IMR-90 (cell line): ENCODE measurements around the gene KRTAP10-6. TPM values are rescaled to one million over a fixed set of nuclear protein-coding genes. Genes with fewer than 3 reads are reported as not detected.

Source experiments
- ATAC-seq: fragments of 200-7000 bp; cut with Tn5 transposase; 2 replicates; pipeline ENCODE4 v1.9.1; 2020; ENCODE audit warnings: low read depth, mild to moderate bottlenecking, moderate library complexity
- BruUV-seq: library from RNA; stranded (reverse); fragments of 400-500 nt; replicated peaks from 2 replicates; lab custom pipeline; 2021; lab: Mats Ljungman, UMichigan
- CTCF ChIA-PET: fragments of 300-600 bp; formaldehyde crosslinking; extraction: SDS; loops from one replicate; lab custom pipeline; 2021; ENCODE audit warnings: antibody characterized with exemption; lab: Yijun Ruan, JAX
- POLR2A ChIA-PET: fragments of 300-600 bp; sonication (Branson Sonifier 250); formaldehyde crosslinking; loops from one replicate; lab custom pipeline; 2022; ENCODE audit warnings: antibody characterized with exemption; ENCODE audit not compliant: unreplicated experiment; lab: Charles Lee
- DNase-seq: peaks from one replicate; pipeline ENCODE4 v3.0.0; 2013
- H2AFZ ChIP-seq: replicated peaks from 2 replicates; pipeline ENCODE3; 2013; ENCODE audit warnings: low read length, mild to moderate bottlenecking; ENCODE audit not compliant: poor library complexity
- H2AK5ac ChIP-seq: 2 replicates; pipeline ENCODE4 v1.6.1; 2013; ENCODE audit warnings: low read depth, low read length, inconsistent platforms
- H2AK9ac ChIP-seq: replicated peaks from 2 replicates; pipeline ENCODE3; 2013; ENCODE audit warnings: mild to moderate bottlenecking, low read depth, low read length, moderate library complexity; ENCODE audit not compliant: poor library complexity
- H2BK120ac ChIP-seq: 2 replicates; pipeline ENCODE4 v1.6.1; 2013; ENCODE audit warnings: low read depth, low read length, inconsistent platforms
- H2BK15ac ChIP-seq: 3 replicates; pipeline ENCODE4 v1.6.1; 2013; ENCODE audit warnings: low read depth, low read length, inconsistent platforms
- H2BK20ac ChIP-seq: 2 replicates; pipeline ENCODE4 v1.6.1; 2013; ENCODE audit warnings: low read depth, mild to moderate bottlenecking, inconsistent platforms, low read length, moderate library complexity
- H2BK5ac ChIP-seq: 2 replicates; pipeline ENCODE4 v1.6.1; 2013; ENCODE audit warnings: mild to moderate bottlenecking, low read depth, low read length, inconsistent platforms; ENCODE audit not compliant: poor library complexity, severe bottlenecking
- H3K14ac ChIP-seq: replicated peaks from 2 replicates; pipeline ENCODE4 v1.6.1; 2013; ENCODE audit warnings: low read depth, low read length, inconsistent platforms
- H3K18ac ChIP-seq: 2 replicates; pipeline ENCODE4 v1.6.1; 2013; ENCODE audit warnings: low read depth, low read length, control low read depth
- H3K23ac ChIP-seq: 2 replicates; pipeline ENCODE4 v1.6.1; 2013; ENCODE audit warnings: low read depth, low read length, inconsistent platforms
- H3K27ac ChIP-seq: 2 replicates; pipeline ENCODE4 v1.5.1; 2013; ENCODE audit warnings: mild to moderate bottlenecking, control low read depth, low read length; ENCODE audit not compliant: insufficient read depth
- H3K27me3 ChIP-seq: 2 replicates; pipeline ENCODE4 v1.6.1; 2013; ENCODE audit warnings: low read length; ENCODE audit not compliant: control insufficient read depth, insufficient read depth
- H3K36me3 ChIP-seq: 2 replicates; pipeline ENCODE4 v1.6.1; 2013; ENCODE audit warnings: low read length, mixed read lengths; ENCODE audit not compliant: control insufficient read depth, insufficient read depth
- H3K4ac ChIP-seq: 2 replicates; pipeline ENCODE4 v1.6.1; 2013; ENCODE audit warnings: low read depth, low read length, inconsistent platforms
- H3K4me1 ChIP-seq: 2 replicates; pipeline ENCODE4 v1.6.1; 2013; ENCODE audit warnings: low read length, mixed read lengths; ENCODE audit not compliant: control insufficient read depth, insufficient read depth
- H3K4me2 ChIP-seq: 2 replicates; pipeline ENCODE4 v1.6.1; 2013; ENCODE audit warnings: low read depth, mild to moderate bottlenecking, control low read depth, low read length, moderate library complexity
- H3K4me3 ChIP-seq: 2 replicates; pipeline ENCODE4 v1.5.1; 2013; ENCODE audit warnings: low read depth, mild to moderate bottlenecking, control low read depth, low read length, moderate library complexity; ENCODE audit not compliant: insufficient read depth
- H3K56ac ChIP-seq: 2 replicates; pipeline ENCODE4 v1.6.1; 2013; ENCODE audit warnings: low read length, inconsistent platforms; ENCODE audit not compliant: insufficient read depth; ENCODE audit errors: extremely low read depth
- H3K79me1 ChIP-seq, 2 experiments: 2 replicates each; pipeline ENCODE4 v1.6.1; 2013; ENCODE audit warnings: low read length in 2 of 2, inconsistent platforms in 1 of 2, low read depth in 1 of 2
- H3K9ac ChIP-seq: 2 replicates; pipeline ENCODE4 v1.6.1; 2013; ENCODE audit warnings: low read depth, low read length, control low read depth
- H3K9me1 ChIP-seq: 2 replicates; pipeline ENCODE4 v1.6.1; 2013; ENCODE audit warnings: low read length, inconsistent platforms; ENCODE audit not compliant: insufficient read depth
- H3K9me3 ChIP-seq: 2 replicates; pipeline ENCODE4 v1.6.1; 2013; ENCODE audit warnings: low read length; ENCODE audit not compliant: control insufficient read depth, insufficient read depth
- H4K20me1 ChIP-seq: 2 replicates; pipeline ENCODE4 v1.6.1; 2013; ENCODE audit warnings: low read length, inconsistent platforms; ENCODE audit not compliant: insufficient read depth
- H4K5ac ChIP-seq: 2 replicates; pipeline ENCODE4 v1.6.1; 2013; ENCODE audit warnings: mild to moderate bottlenecking, low read depth, low read length, control low read depth
- H4K8ac ChIP-seq, 2 experiments: 2 replicates each; pipeline ENCODE4 v1.6.1; 2013; ENCODE audit warnings: low read depth in 2 of 2, low read length in 2 of 2, control low read depth in 1 of 2, inconsistent platforms in 1 of 2
- H4K91ac ChIP-seq: 2 replicates; pipeline ENCODE4 v1.6.1; 2013; ENCODE audit warnings: low read depth, low read length, inconsistent platforms; ENCODE audit not compliant: insufficient read depth
- BHLHE40 ChIP-seq: fragments of 150-350 bp; IDR thresholded peaks from 2 replicates; pipeline ENCODE4 v1.6.1; 2016; ENCODE audit warnings: mild to moderate bottlenecking, low read depth, low read length
- CHD1 ChIP-seq: IDR thresholded peaks from 2 replicates; pipeline ENCODE4 v1.6.1; 2012; ENCODE audit warnings: low read depth, low read length, improper control_type of control experiment
- FOS ChIP-seq: fragments of 150-350 bp; IDR thresholded peaks from 2 replicates; pipeline ENCODE4 v1.6.1; 2016; ENCODE audit warnings: low read depth, low read length
- MAFK ChIP-seq: IDR thresholded peaks from 2 replicates; pipeline ENCODE4 v1.6.1; 2012; ENCODE audit warnings: low read depth, low read length, improper control_type of control experiment
- MAZ ChIP-seq: IDR thresholded peaks from 2 replicates; pipeline ENCODE4 v1.6.1; 2012; ENCODE audit warnings: low read depth, mild to moderate bottlenecking, low read length, improper control_type of control experiment, moderate library complexity, borderline replicate concordance
- MXI1 ChIP-seq: IDR thresholded peaks from 2 replicates; pipeline ENCODE4 v1.6.1; 2012; ENCODE audit warnings: low read depth, mild to moderate bottlenecking, low read length, moderate library complexity, borderline replicate concordance
- RAD21 ChIP-seq: IDR thresholded peaks from 2 replicates; pipeline ENCODE4 v1.6.1; 2012; ENCODE audit warnings: low read length, improper control_type of control experiment
- RCOR1 ChIP-seq: IDR thresholded peaks from 2 replicates; pipeline ENCODE4 v1.6.1; 2012; ENCODE audit warnings: mild to moderate bottlenecking, low read length, improper control_type of control experiment; ENCODE audit not compliant: insufficient replicate concordance
- RFX5 ChIP-seq: IDR thresholded peaks from 2 replicates; pipeline ENCODE4 v1.8.0; 2012; ENCODE audit warnings: low read depth, mild to moderate bottlenecking, low read length, moderate library complexity
- WGBS, 2 experiments: methylation state at CpG; one replicate each; pipeline versions ENCODE4 v1.1.5 to v1.1.7; 2013; ENCODE audit warnings: missing lambda C conversion rate in 2 of 2; ENCODE audit not compliant: insufficient read length in 1 of 2; ENCODE audit errors: extremely low coverage in 2 of 2; 5-methylcytosine and 5-hydroxymethylcytosine counted together
- dilution Hi-C: fragments of 300-500 bp; cut with HindIII; formaldehyde crosslinking; loops from one replicate; pipeline ENCODE4 v1.14.3; 2018; ENCODE audit warnings: low sequenced_read_pairs; ENCODE audit not compliant: unreplicated experiment
- in situ Hi-C: fragments of 300-500 bp; cut with MboI; formaldehyde crosslinking; loops from 3 replicates; pipeline ENCODE4 v1.14.3; 2019; ENCODE audit warnings: low sequenced_read_pairs, inconsistent platforms, mixed read lengths
- intact Hi-C: fragments of 100-400 bp; cut with micrococcal nuclease; formaldehyde crosslinking; loops from 2 replicates; pipeline ENCODE4 v1.10.0; 2022
- polyA plus RNA-seq, 3 experiments: library from polyadenylated mRNA; depleted of rRNA; stranded (reverse); fragments of >200 nt; gene quantifications; 2 replicates each; pipeline ENCODE4 v1.2.3, GENCODE V29; 2012; ENCODE audit warnings: low replicate concordance in 1 of 3
- total RNA-seq: library from RNA; depleted of rRNA; stranded (reverse); fragments of >200 nt; gene quantifications from 2 replicates; pipeline ENCODE4 v1.2.3, GENCODE V29; 2012
- TF ChIP-seq, protein P1 (sequence below): fragments of 150-350 bp; IDR thresholded peaks from 2 replicates; pipeline ENCODE4 v1.6.1; 2016; ENCODE audit warnings: low read depth, mild to moderate bottlenecking, low read length, moderate library complexity, borderline replicate concordance
- TF ChIP-seq, protein P2 (sequence below): fragments of 150-350 bp; IDR thresholded peaks from 2 replicates; pipeline ENCODE4 v1.6.1; 2017; ENCODE audit warnings: mild to moderate bottlenecking, antibody characterized with exemption, low read length, low read depth

The KRTAP10-6 gene
- total and polyA plus RNA-seq, 2 of the 4 experiments (the other 2 are of a cell fraction), result not detected

DNA sequence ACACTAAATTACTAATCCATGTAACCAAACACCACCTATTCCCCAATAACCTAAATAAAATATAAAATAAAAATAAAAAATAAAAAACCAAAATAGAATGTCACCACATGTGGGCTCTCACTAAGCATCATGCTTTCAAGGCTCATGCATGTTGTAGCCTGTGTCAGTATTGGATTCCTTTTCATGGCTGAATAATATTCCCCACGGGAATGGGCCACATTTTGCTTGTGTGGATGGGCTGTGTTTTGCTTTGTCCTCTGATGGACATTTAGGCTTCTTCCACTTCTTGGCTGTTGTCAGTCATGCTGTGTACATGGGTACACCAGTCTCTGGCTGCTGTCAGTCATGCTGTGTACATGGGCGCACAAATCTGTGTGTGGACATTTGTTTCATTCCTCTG, 3.2 kb downstream of the KRTAP10-6 start:
- ChIA-PET CTCF (interaction anchor here (0.6 kb wide), 1 partner anchor 569 kb away, joined by 3 read pairs; no protein-coding TSS in a partner anchor), POLR2A (no interaction called here)
- ATAC-seq (no peak), DNase-seq (no peak)
- Histone ChIP-seq H2BK5ac (no peak overlapping the region), H3K4ac (no peak overlapping the region), H3K9me1 (no peaks in the 10 kb centered on the region), H2BK120ac (no peak overlapping the region), H4K8ac (no peak overlapping the region), H3K9ac (no peak overlapping the region), H3K36me3 (no peaks in the 10 kb centered on the region), H3K18ac (no peak overlapping the region), H4K91ac (no peak overlapping the region), H2AFZ (no peak overlapping the region), H2BK15ac (no peak overlapping the region), H3K27ac (no peak overlapping the region), H3K79me1 (no peaks in the 10 kb centered on the region), H3K56ac (no peak overlapping the region), H3K4me2 (no peak overlapping the region), H3K27me3 (peaks cover 5% of the 10 kb centered on the region; the same call in 1 of the 2 replicates), H4K20me1 (no peaks in the 10 kb centered on the region), H3K4me1 (no peaks in the 10 kb centered on the region), H3K4me3 (no peak overlapping the region), H2AK5ac (no peak overlapping the region), H3K9me3 (no peaks in the 10 kb centered on the region; the same call in 1 of the 2 replicates), H2BK20ac (no peak overlapping the region), H4K5ac (no peak overlapping the region), H3K14ac (no peak overlapping the region), H2AK9ac (no peak overlapping the region), H3K23ac (no peak overlapping the region)
- 78% methylated on average over 1 of the region's 2 CpGs; no CpG with 5 or more reads in 1 of the 2 experiments for WGBS, 2 experiments
- in situ Hi-C loops (no loop called here), intact Hi-C loops (no loop called here), dilution Hi-C loops (no loop called here)
- BruUV-seq, result no TSS peak
- no peak for TF ChIP-seq RAD21
- no peak for TF ChIP-seq CHD1
- TF ChIP-seq BHLHE40, result no peak
- no peak for TF ChIP-seq FOS
- TF ChIP-seq, protein P1, sequence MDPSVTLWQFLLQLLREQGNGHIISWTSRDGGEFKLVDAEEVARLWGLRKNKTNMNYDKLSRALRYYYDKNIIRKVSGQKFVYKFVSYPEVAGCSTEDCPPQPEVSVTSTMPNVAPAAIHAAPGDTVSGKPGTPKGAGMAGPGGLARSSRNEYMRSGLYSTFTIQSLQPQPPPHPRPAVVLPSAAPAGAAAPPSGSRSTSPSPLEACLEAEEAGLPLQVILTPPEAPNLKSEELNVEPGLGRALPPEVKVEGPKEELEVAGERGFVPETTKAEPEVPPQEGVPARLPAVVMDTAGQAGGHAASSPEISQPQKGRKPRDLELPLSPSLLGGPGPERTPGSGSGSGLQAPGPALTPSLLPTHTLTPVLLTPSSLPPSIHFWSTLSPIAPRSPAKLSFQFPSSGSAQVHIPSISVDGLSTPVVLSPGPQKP, result no peak
- TF ChIP-seq MAFK, result no peak
- no peak for TF ChIP-seq RFX5
- no peak for TF ChIP-seq RCOR1
- no peak for TF ChIP-seq MXI1
- TF ChIP-seq, protein P2, sequence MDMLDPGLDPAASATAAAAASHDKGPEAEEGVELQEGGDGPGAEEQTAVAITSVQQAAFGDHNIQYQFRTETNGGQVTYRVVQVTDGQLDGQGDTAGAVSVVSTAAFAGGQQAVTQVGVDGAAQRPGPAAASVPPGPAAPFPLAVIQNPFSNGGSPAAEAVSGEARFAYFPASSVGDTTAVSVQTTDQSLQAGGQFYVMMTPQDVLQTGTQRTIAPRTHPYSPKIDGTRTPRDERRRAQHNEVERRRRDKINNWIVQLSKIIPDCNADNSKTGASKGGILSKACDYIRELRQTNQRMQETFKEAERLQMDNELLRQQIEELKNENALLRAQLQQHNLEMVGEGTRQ, result no peak
- no peak for TF ChIP-seq MAZ
